CD4-positive, alpha-beta memory T cell (primary cell): ENCODE results near the gene RBFOX2. TPM values are rescaled to one million over a fixed set of nuclear protein-coding genes. Genes with fewer than 3 reads are reported as not detected.

Source experiments
- CTCF ChIA-PET: fragments of 350-600 bp; sonication (Branson Sonifier 250); formaldehyde crosslinking; loops from one replicate; lab custom pipeline; 2021; ENCODE audit warnings: inconsistent platforms; ENCODE audit not compliant: partially characterized antibody; lab: Charles Lee
- POLR2A ChIA-PET: fragments of 350-600 bp; sonication (Branson Sonifier 250); formaldehyde crosslinking; loops from one replicate; lab custom pipeline; 2021; ENCODE audit not compliant: partially characterized antibody; lab: Charles Lee
- DNase-seq, 5 donors: peaks; one replicate each; pipeline versions ENCODE4 v3.0.0 to v3.0.0-alpha.2; 2020 to 2022; ENCODE audit warnings: mixed read lengths in 1 of 5
- H3K27ac ChIP-seq: one replicate; pipeline ENCODE4 v1.7.0; 2013; ENCODE audit warnings: low read depth, low read length
- H3K27me3 ChIP-seq: 2 replicates; pipeline ENCODE4 v1.7.0; 2013; ENCODE audit warnings: mild to moderate bottlenecking, low read length, moderate library complexity; ENCODE audit not compliant: insufficient read depth
- H3K36me3 ChIP-seq: 2 replicates; pipeline ENCODE4 v1.7.0; 2013; ENCODE audit warnings: mild to moderate bottlenecking, low read length, moderate library complexity; ENCODE audit not compliant: insufficient read depth
- H3K4me1 ChIP-seq: 2 replicates; pipeline ENCODE4 v1.7.0; 2013; ENCODE audit warnings: mild to moderate bottlenecking, low read length, moderate library complexity; ENCODE audit not compliant: insufficient read depth
- H3K4me3 ChIP-seq, 2 donors: one replicate each; pipeline ENCODE4 v1.7.0; 2013; ENCODE audit warnings: low read length in 2 of 2, mild to moderate bottlenecking in 1 of 2
- H3K9me3 ChIP-seq, 2 donors: one replicate each; pipeline ENCODE4 v1.7.0; 2013; ENCODE audit warnings: low read length in 2 of 2, control low read depth in 1 of 2; ENCODE audit not compliant: control insufficient read depth in 1 of 2
- H3K27ac Mint-ChIP-seq, 7 donors: one replicate each; pipeline ENCODE4 v1.8.0; 2020 to 2021; ENCODE audit warnings: mixed read lengths in 7 of 7, mild to moderate bottlenecking in 6 of 7, inconsistent platforms in 3 of 7, moderate library complexity in 3 of 7
- H3K27me3 Mint-ChIP-seq, 2 donors: one replicate each; pipeline ENCODE4 v1.8.0; 2020 to 2021; ENCODE audit warnings: mixed read lengths in 2 of 2
- H3K36me3 Mint-ChIP-seq, 2 donors: one replicate each; pipeline ENCODE4 v1.8.0; 2020 to 2021; ENCODE audit warnings: mixed read lengths in 2 of 2, inconsistent platforms in 1 of 2, mild to moderate bottlenecking in 1 of 2
- H3K4me1 Mint-ChIP-seq, 4 donors: one replicate each; pipeline ENCODE4 v1.8.0; 2020 to 2021; ENCODE audit warnings: mixed read lengths in 4 of 4, mild to moderate bottlenecking in 1 of 4
- H3K4me3 Mint-ChIP-seq, 8 donors: one replicate each; pipeline ENCODE4 v1.8.0; 2020 to 2021; ENCODE audit warnings: mixed read lengths in 8 of 8, mild to moderate bottlenecking in 7 of 8, moderate library complexity in 6 of 8, inconsistent platforms in 3 of 8
- H3K9me3 Mint-ChIP-seq, 8 donors: one replicate each; pipeline ENCODE4 v1.8.0; 2020 to 2021; ENCODE audit warnings: mixed read lengths in 8 of 8, mild to moderate bottlenecking in 5 of 8, inconsistent platforms in 3 of 8, moderate library complexity in 1 of 8
- intact Hi-C: fragments of 100-400 bp; cut with micrococcal nuclease; formaldehyde crosslinking; loops from one replicate; pipeline ENCODE4 v1.15.1; 2023
- polyA plus RNA-seq, 2 donors: library from polyadenylated mRNA; unstranded; fragments of 300-500 nt; fragmentation: Illumina TruSeq; gene quantifications; one replicate each; pipeline ENCODE4 v1.2.3, GENCODE V29; 2021
- total RNA-seq, 2 experiments: library from RNA; stranded (reverse); gene quantifications; one replicate each; pipeline ENCODE4 v1.2.3, GENCODE V29; 2021

RBFOX2 gene
- total and polyA plus RNA-seq, 4 experiments from 2014 or later, result 0.68 to 1.3 (median 1.0) TPM

DNA sequence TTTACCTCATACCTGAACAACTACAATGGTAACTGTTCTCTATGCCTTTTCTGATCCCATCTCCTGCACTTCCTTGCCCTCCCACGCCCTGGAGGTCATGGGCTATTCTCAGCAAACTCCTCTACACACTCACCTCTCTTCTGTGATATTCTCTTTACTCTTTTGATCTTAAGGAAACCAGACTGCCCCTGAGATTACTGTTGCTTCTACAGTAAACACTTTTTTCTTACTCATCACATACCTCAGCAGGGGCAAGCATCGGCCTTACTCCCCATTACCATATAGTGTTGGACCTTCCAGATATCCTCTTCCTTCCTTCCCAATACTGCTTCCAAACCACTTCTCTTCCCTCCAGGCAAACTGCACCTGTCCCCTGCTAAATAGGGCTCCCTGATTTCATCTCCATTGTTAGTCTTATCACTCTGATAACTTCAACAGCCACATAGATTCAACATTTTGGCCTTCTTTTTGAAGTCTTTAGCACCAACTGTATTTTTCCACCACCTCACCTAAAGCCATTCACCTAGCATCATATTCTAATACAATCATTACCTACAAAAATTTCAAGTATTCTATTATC, 141.2 kb downstream of the RBFOX2 start:
- Mint-ChIP-seq H3K4me1 (peaks cover 12 to 19% (median 13%) of the 10 kb centered on the region in 4 donors), H3K27ac (no peak overlapping the region), H3K9me3 (peaks cover 0 to 2% (median 0%) of the 10 kb centered on the region in 8 donors), H3K36me3 (no peaks in the 10 kb centered on the region), H3K4me3 (no peak overlapping the region), H3K27me3 (peaks cover 4 to 5% of the 10 kb centered on the region in 2 donors)
- Histone ChIP-seq H3K36me3 (no peaks in the 10 kb centered on the region), H3K9me3 (no peaks in the 10 kb centered on the region), H3K4me3 (no peak overlapping the region), H3K27ac (no peak overlapping the region), H3K4me1 (peaks cover 9% of the 10 kb centered on the region), H3K27me3 (no peaks in the 10 kb centered on the region)
- DNase-seq, result no peak
- CTCF ChIA-PET, result no interaction called here
- POLR2A ChIA-PET, result no interaction called here
- intact Hi-C loops, result no loop called here

DNA sequence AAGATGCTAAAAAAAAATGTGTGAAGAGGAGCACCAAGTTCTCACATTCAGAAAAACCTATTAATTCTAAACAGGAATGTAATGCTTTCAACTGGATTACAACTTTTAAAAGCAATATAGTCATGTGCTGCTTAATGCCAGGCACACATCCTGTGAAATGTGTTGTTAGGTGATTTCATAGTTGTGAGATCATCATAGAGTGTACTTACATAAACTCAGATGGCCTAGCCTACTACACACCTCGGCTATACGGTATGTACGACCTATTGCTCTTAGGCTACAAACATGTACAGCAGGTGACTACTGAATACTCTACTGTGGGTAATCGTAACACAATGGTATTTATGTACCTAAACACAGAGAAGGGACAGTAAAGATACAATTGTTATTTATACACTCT, 142.3 kb downstream of the RBFOX2 start:
- intact Hi-C loops, result no loop called here
- POLR2A ChIA-PET, result no interaction called here
- CTCF ChIA-PET, result no interaction called here
- no peak for DNase-seq
- Histone ChIP-seq H3K36me3 (no peaks in the 10 kb centered on the region), H3K27me3 (no peaks in the 10 kb centered on the region), H3K27ac (no peak overlapping the region), H3K9me3 (no peaks in the 10 kb centered on the region), H3K4me3 (no peak overlapping the region), H3K4me1 (peaks cover 10% of the 10 kb centered on the region)
- Mint-ChIP-seq H3K36me3 (no peaks in the 10 kb centered on the region), H3K4me1 (peaks cover 15 to 25% (median 18%) of the 10 kb centered on the region in 4 donors), H3K27me3 (no peaks in the 10 kb centered on the region), H3K9me3 (peaks cover 0 to 2% (median 0%) of the 10 kb centered on the region in 8 donors), H3K4me3 (no peak overlapping the region), H3K27ac (no peak overlapping the region)

DNA sequence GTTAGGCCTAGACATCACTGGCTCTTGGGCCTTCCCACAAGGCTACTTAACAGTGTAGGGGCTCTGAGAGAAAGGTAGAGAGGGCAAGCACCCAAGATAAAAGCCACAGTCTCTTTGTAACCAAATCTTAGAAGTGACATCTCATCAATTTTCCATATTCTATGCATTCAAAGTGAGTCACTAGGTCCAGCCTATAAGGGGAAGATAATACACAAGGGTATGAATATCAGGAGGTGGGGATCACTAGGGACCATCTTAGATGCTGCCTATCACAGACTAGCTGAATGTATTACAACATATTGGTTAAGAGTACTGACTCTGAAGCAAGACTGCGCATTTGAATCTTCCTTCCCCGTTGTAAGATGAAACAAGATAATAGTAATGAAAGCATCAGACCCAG, 144.1 kb downstream of the RBFOX2 start:
- POLR2A ChIA-PET, result no interaction called here
- Mint-ChIP-seq H3K4me3 (no peak overlapping the region), H3K27me3 (no peaks in the 10 kb centered on the region), H3K27ac (no peak overlapping the region), H3K36me3 (no peaks in the 10 kb centered on the region), H3K4me1 (peaks cover 15 to 25% (median 18%) of the 10 kb centered on the region in 4 donors), H3K9me3 (peaks cover 0 to 2% (median 0%) of the 10 kb centered on the region in 8 donors)
- intact Hi-C loops, result no loop called here
- CTCF ChIA-PET, result interaction anchor here (0.7 to 1.0 kb wide), 3 partner anchors 10 to 181 kb away, joined by 3 read pairs; no protein-coding TSS in a partner anchor
- Histone ChIP-seq H3K27ac (no peak overlapping the region), H3K4me3 (no peak overlapping the region), H3K27me3 (no peaks in the 10 kb centered on the region), H3K4me1 (peaks cover 10% of the 10 kb centered on the region), H3K36me3 (no peaks in the 10 kb centered on the region), H3K9me3 (no peaks in the 10 kb centered on the region)
- DNase-seq, result no peak

DNA sequence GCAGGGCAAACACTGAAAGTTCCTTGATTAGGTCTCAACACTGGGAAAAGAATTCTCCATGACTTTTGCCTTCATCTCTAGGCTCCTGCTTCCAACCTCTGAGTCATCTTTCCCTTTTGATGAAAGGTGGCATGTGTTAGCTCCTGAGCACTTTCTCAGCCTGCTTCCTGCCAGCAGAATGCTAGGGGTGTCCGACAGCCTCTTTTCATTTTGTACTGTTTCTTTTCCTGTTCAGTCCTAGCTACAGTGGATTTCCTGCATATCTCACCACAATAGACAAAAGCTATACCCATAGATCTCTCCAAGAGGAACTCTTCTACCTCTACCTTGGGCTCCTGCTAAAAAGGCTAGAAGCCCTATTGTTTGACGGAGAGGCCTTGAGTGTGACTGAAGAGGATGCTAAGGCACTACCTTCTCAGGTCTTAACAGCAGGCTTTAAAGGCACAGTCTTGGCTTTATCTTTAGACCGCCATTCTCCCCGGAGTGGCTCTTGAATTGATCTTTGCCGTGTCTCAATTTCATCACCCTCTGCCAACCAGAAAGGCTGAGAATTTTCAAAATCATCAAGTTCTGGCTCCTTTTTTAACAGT, 145.5 kb downstream of the RBFOX2 start:
- Mint-ChIP-seq H3K27me3 (no peaks in the 10 kb centered on the region), H3K4me1 (peaks cover 15 to 25% (median 18%) of the 10 kb centered on the region in 4 donors), H3K27ac (peak overlapping the region in 5 of 7 donors; percentile 20 to 64 (median 61)), H3K4me3 (peak overlapping the region in 4 of 8 donors; percentile 7 to 37 (median 10)), H3K36me3 (no peaks in the 10 kb centered on the region), H3K9me3 (no peaks in the 10 kb centered on the region)
- Histone ChIP-seq H3K27ac (no peak overlapping the region), H3K9me3 (no peaks in the 10 kb centered on the region), H3K4me1 (peaks cover 10% of the 10 kb centered on the region), H3K27me3 (no peaks in the 10 kb centered on the region), H3K4me3 (no peak overlapping the region), H3K36me3 (no peaks in the 10 kb centered on the region)
- CTCF ChIA-PET, result no interaction called here
- intact Hi-C loops, result no loop called here
- DNase-seq, result no peak
- POLR2A ChIA-PET, result no interaction called here

DNA sequence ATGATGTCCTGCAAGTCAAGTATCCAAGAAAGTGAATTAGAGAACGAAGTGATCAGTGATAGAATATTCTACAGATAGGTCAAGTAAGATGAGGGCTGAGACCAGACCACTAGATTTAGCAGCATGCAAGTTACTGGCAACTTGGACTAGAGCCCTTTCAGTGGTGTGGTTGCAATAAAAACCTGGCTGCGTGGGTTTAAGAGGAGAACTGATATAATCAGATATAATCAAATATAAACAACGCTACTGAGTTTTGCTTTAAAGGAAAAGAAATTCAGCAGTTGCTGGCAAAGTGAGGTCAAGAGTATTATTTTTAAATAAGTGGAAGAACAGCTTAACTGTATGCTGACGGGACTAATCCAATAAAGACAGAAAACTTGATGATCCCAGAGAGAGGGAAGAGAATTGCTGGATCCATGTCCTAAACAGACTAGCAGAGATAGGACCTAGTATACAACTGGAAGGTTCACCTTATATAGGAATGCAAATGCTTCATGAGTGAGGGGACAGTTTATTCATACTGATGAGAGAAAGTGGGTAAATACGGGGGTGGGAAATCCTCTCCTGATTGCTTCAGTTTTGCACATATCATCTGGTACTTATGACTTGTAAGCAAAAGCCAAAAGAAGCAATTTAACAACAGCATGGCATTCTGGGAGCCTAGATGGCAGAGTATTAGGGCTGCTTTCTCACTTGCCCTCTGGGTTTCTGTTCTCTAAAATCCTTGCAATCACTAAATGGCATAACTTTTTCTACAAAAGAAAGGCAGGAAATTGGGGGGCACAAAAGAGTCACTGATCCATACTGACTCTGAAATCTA, 146.2 kb downstream of the RBFOX2 start:
- Mint-ChIP-seq H3K4me1 (peaks cover 15 to 25% (median 18%) of the 10 kb centered on the region in 4 donors), H3K27ac (peak overlapping the region in 3 of 7 donors; percentile 16 to 74 (median 61)), H3K27me3 (no peaks in the 10 kb centered on the region), H3K4me3 (peak overlapping the region in 1 of 8 donors; percentile 7), H3K9me3 (no peaks in the 10 kb centered on the region), H3K36me3 (no peaks in the 10 kb centered on the region)
- POLR2A ChIA-PET, result no interaction called here
- H3K4me3 ChIP-seq, result no peak overlapping the region
- DNase-seq, result no peak
- peaks cover 10% of the 10 kb centered on the region for H3K4me1 ChIP-seq
- no peak overlapping the region for H3K27ac ChIP-seq
- no peaks in the 10 kb centered on the region for H3K27me3 ChIP-seq
- no peaks in the 10 kb centered on the region for H3K36me3 ChIP-seq
- H3K9me3 ChIP-seq, result no peaks in the 10 kb centered on the region
- CTCF ChIA-PET, result no interaction called here
- intact Hi-C loops, result no loop called here

DNA sequence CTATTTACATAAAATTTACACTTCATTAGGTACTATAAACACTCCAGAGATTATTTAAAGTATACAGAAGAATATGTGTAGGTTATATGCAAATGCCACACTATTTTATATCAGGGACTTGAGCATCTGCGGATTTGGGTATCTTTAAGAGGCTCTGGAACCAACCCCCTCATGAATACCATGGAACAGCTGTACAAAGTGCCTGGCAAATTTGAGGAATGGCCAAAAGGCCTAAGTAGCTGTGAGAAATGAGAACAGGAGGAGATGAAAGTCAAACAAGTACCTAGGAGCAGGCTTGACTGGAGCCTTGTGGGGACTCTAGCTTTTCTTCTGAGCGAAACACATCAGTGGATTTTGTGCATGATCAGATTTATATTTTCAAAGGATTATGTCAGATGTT, 149.3 kb downstream of the RBFOX2 start:
- H3K36me3 ChIP-seq, result no peaks in the 10 kb centered on the region
- CTCF ChIA-PET, result interaction anchor here (1.0 kb wide), 1 partner anchor 252 kb away, joined by 3 read pairs; no protein-coding TSS in a partner anchor
- H3K27me3 ChIP-seq, result no peaks in the 10 kb centered on the region
- no peak for DNase-seq
- no peak overlapping the region for H3K27ac ChIP-seq
- Mint-ChIP-seq H3K9me3 (peaks cover 0 to 6% (median 1%) of the 10 kb centered on the region in 8 donors), H3K27ac (peak overlapping the region in 1 of 7 donors; percentile 49), H3K4me1 (peaks cover 15 to 25% (median 18%) of the 10 kb centered on the region in 4 donors), H3K4me3 (no peak overlapping the region), H3K27me3 (peaks cover 0 to 1% of the 10 kb centered on the region in 2 donors), H3K36me3 (no peaks in the 10 kb centered on the region)
- no peak overlapping the region for H3K4me3 ChIP-seq
- H3K9me3 ChIP-seq, result no peaks in the 10 kb centered on the region
- POLR2A ChIA-PET, result no interaction called here
- peaks cover 10% of the 10 kb centered on the region for H3K4me1 ChIP-seq
- intact Hi-C loops, result no loop called here

DNA sequence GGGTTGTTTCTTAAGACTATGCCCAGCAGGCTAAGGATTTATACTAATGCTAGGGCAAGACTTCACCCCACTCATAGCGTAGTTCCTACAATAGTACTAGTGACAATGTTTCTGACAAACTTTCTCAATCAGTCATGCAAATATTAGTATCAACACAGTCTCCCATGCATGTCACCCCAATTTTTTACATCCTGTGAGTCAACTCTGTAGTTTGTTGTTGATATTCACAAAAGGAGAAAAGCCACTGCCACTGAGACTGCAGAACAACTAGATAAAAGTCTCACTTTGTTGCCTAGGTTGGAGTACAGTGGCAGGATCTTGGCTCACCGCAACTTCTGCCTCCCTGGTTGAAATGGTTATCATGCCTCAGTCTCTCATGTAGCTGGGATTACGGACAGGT, 155.2 kb downstream of the RBFOX2 start:
- Mint-ChIP-seq H3K4me1 (no peaks in the 10 kb centered on the region), H3K27me3 (peaks cover 5 to 9% of the 10 kb centered on the region in 2 donors), H3K4me3 (no peak overlapping the region), H3K36me3 (no peaks in the 10 kb centered on the region), H3K27ac (no peak overlapping the region), H3K9me3 (peaks cover 0 to 11% (median 1%) of the 10 kb centered on the region in 8 donors)
- Histone ChIP-seq H3K9me3 (no peaks in the 10 kb centered on the region), H3K4me1 (no peaks in the 10 kb centered on the region), H3K4me3 (no peak overlapping the region), H3K36me3 (no peaks in the 10 kb centered on the region), H3K27me3 (peaks cover 7% of the 10 kb centered on the region), H3K27ac (no peak overlapping the region)
- DNase-seq, result no peak
- ChIA-PET CTCF (no interaction called here), POLR2A (no interaction called here)
- intact Hi-C loops, result no loop called here
